Stimulated activated CD4-positive, alpha-beta T cell treated with anti-CD3 and anti-CD28 coated beads, Interleukin-2, amount 100 ng/mL, for 4 hours (primary cell): ENCODE results near the gene MARF1.
"Not testable (repeated sequence)": the region's sequence is repeated elsewhere in the genome, so short reads cannot be mapped to it uniquely, and the experiment has no call there.

ENCODE experiments used
- DNase-seq: peaks from one replicate; pipeline ENCODE4 v3.0.0-alpha.2; 2020; ENCODE audit warnings: low read depth

Gene MARF1

DNA sequence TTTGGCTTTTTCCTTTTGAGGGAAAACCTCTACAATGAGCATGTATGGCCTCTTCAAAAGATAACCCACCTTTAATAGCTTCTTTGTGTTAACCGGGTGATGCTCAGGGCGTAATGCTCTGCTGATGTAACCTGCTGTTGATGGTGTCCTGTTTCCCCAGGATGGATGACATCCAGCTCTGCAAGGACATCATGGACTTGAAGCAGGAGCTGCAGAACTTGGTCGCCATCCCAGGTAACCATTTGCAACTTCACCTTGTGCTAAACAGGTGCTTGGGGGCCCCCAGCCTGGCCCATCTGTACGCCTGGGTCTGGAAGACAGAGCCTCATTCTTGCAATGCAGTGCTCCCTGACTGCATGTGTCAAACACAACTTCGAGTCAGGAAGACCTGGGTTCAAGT lies 75.1 kb downstream of the MARF1 start:
- no peak for DNase-seq

DNA sequence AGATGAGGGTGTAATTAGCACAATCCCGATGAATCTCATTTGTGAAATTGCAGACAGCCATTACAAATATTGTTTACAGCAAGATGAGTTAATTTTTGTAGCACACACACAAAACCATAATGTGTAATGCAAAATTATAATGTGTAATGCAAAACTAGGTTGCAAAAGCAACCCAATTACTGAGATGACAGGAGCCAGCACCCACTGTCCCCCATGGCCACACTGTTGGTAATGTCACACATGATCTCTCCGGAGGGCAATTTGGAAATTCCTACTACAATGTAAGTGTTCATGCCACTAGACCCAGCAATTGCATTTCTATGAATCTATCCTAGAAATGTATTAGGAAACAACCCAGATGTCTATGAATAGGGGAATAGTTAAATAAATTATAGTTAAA lies 76.9 kb downstream of the MARF1 start:
- no peak for DNase-seq

DNA sequence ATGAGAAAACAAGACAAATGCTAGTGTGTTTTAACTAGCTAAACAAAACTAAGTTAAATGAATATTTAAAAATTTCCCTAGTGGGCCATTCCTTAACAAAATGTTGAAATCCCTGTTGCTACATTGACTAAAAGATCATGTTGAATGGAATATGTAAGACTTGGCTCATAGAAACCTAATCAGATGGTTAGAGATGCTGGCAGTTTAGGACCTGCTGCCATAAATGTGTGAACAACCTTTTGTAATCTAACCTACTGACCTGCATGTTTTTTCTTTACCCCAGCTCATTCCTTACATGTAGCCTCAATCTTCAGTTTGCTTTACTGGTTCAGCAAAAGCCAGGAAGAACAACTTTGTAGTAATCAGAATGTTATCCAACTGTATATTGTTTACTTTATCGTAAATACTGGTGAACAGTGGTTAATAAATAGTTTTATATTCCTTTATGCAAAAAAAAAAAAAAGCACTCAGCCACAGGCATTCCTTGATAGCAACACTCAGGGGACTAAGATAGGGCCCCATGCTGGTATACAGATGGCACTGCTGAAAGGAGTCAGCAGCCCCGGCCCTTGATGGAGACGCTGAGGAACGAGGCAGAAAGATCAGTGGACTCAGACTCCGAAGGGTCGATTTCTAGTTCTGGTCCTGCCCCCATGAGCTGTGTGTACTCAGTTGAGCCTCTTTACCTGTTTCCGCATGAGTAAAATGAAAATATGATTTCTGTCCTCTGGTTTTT lies 78.2 kb downstream of the MARF1 start:
- DNase-seq, result no peak

DNA sequence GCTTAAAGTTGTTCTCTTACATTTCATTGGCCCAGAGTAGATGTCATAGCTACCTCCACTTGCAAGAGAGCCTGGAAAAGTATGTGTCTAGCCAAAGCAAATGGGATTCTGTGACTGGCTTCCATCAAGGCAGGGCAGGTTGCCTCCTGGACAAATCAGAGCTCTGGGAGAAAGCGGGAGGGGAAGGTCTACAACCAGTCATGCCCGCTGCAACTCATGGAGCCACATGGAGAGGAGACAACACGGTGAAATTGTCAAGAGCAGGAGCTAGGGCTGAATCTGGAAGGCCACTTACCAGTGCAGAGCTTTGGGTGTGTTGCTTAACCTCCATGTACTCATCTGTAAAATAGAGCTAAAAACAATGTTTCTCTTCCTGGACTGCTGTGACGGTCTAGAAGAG lies 83.8 kb downstream of the MARF1 start:
- DNase-seq, result no peak

DNA sequence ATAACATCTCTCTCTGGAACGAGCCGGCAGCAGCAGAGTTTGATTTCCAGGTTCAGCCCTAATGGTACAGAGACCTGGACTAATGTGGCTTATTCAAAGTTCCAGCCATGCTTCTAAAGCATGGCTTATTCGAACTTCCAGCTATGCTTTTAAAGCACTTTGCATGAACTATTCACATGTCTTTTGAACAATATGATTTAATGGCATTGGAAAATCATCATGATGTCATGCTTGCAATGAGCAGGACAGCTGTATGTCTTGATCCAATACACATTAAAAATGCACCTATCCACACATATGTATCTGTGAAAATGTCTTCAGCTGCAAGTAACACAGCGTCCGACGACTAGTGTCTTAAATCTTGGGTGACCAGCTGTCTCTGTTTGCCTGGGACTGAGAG lies 85.7 kb downstream of the MARF1 start:
- DNase-seq, result no peak

DNA sequence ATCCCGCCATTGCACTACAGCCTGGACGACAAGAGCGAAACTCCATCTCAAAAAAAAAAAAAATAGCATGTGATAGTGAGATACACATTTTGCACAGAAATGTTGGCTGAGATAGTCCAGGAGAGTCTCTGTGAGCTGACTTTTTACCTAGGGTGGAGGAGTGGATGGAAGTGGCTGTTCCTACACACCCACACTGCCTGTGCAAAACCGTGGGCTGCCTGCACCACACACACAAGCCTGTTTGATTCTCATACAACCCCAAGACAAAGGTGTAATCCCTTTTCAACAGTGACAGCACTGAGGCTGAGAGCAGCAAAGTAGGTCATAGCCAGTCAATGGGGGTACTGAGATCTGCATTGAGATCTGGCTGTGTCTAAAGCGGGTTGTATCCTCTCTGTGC lies 86.8 kb downstream of the MARF1 start:
- DNase-seq, result no peak

DNA sequence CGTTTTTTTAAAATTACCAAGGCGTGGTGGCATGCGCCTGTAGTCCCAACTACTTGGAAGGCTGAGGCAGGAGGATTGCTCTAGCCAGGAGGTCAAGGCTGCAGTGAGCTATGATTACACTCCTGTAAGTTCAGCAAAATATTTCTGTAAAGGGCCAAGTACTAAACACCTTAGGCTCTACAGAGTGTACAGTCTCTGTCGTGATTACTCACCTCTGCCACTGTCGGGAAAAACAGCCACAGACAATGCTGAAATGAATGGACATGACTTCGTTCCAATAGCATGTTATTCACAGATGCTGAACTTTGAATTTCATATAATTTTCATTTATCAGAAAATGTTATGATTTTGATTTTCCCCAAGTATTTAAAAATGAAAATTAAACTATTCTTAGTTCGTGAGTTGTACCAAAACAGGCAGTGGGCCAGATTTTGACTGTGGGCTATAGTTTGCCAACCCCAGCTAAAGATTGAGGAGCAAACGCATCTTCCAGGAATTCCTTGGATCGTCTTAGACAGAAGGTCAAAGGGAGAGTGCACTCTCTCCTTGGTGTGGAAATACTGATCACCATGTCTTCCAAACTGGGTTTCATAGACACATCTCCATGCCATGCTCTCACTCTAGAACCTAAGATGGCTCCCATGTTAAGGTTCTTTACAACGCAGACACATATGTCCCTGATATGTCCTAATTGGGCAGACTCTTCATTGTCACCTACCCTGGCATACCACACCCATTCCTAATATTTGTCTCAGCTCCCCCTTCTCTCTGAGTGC lies 89.5 kb downstream of the MARF1 start:
- no peak for DNase-seq

DNA sequence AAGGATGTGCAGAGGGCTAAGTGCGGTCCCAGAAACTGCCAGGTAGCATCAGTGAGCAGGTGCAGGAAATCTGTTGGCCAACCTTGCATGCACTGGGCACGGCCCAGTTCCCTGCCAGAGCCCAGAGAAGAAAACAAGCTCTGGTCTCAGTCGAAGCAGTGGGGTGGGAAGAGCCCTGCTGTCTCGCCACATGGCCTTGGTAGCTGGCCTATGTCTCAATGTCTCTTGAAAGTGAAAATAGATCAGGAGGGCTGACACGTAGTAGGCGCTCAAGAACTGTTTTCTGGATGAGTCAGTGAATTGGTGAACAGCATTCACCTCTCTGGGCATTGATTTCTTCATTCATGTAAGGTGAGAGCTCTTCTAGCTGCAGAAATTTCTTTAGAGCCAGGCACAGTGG lies 90.4 kb downstream of the MARF1 start:
- no peak for DNase-seq

DNA sequence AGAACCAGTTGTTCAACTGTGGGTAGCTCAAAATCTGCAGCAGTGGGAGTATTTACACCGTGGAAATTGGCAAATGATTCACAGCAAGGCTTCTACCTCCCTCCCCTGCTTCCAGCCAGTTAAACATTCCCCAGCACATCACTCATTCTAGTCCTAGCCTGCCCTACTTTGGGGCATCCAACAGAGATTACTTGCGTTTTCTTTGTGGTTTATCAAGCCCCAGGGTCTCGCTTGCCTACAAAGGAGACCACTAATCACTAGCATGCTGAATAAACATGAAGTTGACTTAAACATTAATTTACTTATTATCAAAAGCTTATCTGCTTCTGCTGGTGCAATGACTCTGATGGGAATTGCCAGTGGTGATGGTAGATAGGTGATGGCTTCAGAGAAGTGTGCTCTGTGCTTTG lies 94.5 kb downstream of the MARF1 start:
- DNase-seq, result no peak

DNA sequence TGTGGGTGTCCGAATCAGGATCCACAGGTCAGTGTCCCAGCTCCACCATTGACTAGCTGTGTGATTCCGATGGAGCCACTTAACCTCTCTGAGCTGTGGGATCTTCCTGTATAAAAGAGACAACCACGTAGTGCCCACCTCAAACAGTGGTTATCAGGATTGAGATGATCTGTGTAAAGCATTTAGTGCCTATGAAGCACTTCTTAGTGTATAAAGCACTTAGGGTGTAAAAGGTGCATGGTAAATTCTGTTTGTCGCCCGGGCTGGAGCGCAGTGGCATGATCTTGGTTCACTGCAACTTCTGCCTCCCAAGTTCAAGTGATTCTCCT lies 95.2 kb downstream of the MARF1 start:
- no peak for DNase-seq

DNA sequence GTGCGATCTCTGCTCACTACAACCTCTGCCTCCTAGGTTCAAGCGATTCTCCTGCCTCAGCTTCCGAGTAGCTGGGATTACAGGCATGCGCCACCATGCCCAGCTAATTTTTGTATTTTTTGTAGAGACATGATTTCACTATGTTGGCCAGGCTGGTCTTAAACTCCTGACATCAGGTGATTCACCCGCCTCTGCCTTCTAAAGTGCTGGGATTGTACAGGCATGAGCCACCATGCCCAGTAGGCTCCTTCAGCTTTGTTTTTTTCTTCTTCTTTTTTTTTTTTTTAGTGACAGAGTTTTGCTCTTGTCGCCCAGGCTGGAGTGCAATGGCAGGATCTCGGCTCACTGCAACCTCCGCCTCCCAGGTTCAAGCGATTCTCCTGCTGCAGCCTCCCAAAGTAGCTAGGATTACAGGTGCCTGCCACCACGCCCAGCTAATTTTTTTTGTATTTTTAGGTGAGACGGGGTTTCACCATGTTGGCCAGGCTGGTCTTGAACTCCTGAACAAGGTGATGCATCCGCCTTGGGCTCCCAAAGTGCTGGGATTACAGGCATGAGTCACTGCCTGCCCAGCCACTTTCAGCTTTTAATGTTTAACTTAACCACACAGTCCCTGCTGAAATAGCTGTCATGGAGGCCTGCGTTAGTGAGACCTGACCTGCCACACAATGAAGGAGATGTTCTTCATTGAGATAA lies 95.7 kb downstream of the MARF1 start:
- DNase-seq, result not testable (repeated sequence)

DNA sequence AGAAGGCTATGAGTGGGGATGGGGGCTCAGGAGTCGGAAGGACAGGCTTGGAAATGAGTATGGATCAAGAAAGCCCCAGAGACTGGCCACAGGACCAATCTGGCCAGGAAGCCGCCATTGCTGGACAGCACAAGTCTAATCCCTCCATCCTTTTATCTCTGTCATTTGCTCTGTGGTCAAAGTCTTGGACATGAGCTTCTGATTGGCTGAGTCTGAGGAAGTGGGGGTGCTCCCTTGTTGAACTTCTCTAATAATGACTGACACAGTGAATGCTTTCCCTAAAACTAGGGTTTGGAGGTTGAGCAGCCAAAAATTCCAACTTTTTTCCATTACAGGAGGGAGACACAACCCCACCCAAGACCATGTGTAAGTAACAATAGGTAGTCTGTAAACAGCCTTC lies 97.4 kb downstream of the MARF1 start:
- DNase-seq, result no peak

DNA sequence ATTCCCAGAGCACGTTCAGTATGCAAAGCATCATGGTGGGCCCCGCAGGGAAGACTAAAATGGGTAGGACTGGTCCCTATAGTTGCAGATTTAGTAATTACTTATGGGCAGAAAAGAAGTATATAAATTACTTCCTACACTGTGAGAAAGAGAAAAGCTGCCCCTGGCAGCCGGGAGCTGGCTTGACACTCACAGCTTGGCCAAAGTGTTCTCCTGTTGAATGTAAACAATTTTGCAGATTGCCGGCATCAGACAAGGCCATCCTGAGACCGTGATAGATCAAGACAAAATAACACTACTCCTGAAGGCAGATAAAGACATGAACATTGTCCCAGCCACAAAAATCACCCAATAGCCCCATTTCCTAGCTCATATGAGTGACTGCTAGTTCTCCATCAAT lies 98.5 kb downstream of the MARF1 start:
- no peak for DNase-seq
